Measurements from ENCODE around the gene ZNF576. TPM values are rescaled to one million over a fixed set of nuclear protein-coding genes. Genes with fewer than 3 reads are reported as not detected.
"Not testable (repeated sequence)": the region's sequence is repeated elsewhere in the genome, so short reads cannot be mapped to it uniquely, and the experiment has no call there.

ZNF576 gene
- total RNA-seq, 1 donor from 2014 or later: 16.6 TPM

GRCh38 chr19:43598445-43599240 lies 2.2 kb downstream of the ZNF576 start:
- no peak for TF ChIP-seq CTCF (IDR thresholded peaks at IDR 0.05)
- intact Hi-C loops (cut with DNase I): no loop called here

GRCh38 chr19:43599635-43600295 lies 3.4 kb downstream of the ZNF576 start:
- Histone ChIP-seq H3K4me3 (no peak overlapping the region), H3K27ac (no peak overlapping the region), H3K36me3 (peaks cover 39% of the 10 kb centered on the region), H3K4me1 (peaks cover 20% of the 10 kb centered on the region), H3K27me3 (no peaks in the 10 kb centered on the region), H3K9me3 (no peaks in the 10 kb centered on the region)
- no peak for DNase-seq
- TF ChIP-seq CTCF (IDR thresholded peaks at IDR 0.05): no peak
- intact Hi-C loops (cut with DNase I): no loop called here
- ATAC-seq: no peak

More at GRCh38 chr19:43598445-43599240, 2.2 kb downstream of the ZNF576 start:
- H3K27me3 ChIP-seq: no peaks in the 10 kb centered on the region
- no peaks in the 10 kb centered on the region for H3K9me3 ChIP-seq
- no peak overlapping the region for H3K4me3 ChIP-seq
- peaks cover 28% of the 10 kb centered on the region for H3K4me1 ChIP-seq
- H3K27ac ChIP-seq: no peak overlapping the region
- no peak for DNase-seq
- peaks cover 46% of the 10 kb centered on the region for H3K36me3 ChIP-seq
- ATAC-seq: no peak

GRCh38 chr19:43600326-43600725 lies 3.9 kb downstream of the ZNF576 start:
- H3K9me3 ChIP-seq; H3K27me3 ChIP-seq; DNase-seq; H3K27ac ChIP-seq; intact Hi-C loops (cut with DNase I); H3K4me3 ChIP-seq; ATAC-seq: not testable (repeated sequence)
- Histone ChIP-seq H3K36me3 (peaks cover 39% of the 10 kb centered on the region), H3K4me1 (peaks cover 14% of the 10 kb centered on the region)

- Histone ChIP-seq H3K27ac (no peak overlapping the region), H3K4me1 (no peaks in the 10 kb centered on the region), H3K27me3 (no peaks in the 10 kb centered on the region), H3K9me3 (no peaks in the 10 kb centered on the region), H3K36me3 (peaks cover 26% of the 10 kb centered on the region), H3K4me3 (no peak overlapping the region)
- DNase-seq (no peak), ATAC-seq (no peak)
- intact Hi-C loops (cut with DNase I): no loop called here
- TF ChIP-seq CTCF (IDR thresholded peaks at IDR 0.05): no peak
Measured at GRCh38 chr19:43605875-43606568, 9.6 kb downstream of the ZNF576 start.

- ATAC-seq: no peak
Measured at GRCh38 chr19:43606569-43607229, 10.3 kb downstream of the ZNF576 start.

More at GRCh38 chr19:43606569-43607229, 10.3 kb downstream of the ZNF576 start:
- Histone ChIP-seq H3K4me1 (no peaks in the 10 kb centered on the region), H3K4me3 (no peak overlapping the region), H3K27ac (no peak overlapping the region), H3K36me3 (peaks cover 23% of the 10 kb centered on the region), H3K9me3 (no peaks in the 10 kb centered on the region), H3K27me3 (no peaks in the 10 kb centered on the region)
- DNase-seq: no peak
- TF ChIP-seq CTCF (IDR thresholded peaks at IDR 0.05): no peak
- intact Hi-C loops (cut with DNase I): no loop called here

All from upper lobe of right lung (tissue), 1 donor.